Calu3 (cell line): ENCODE results near the gene GZMM. TPM values are rescaled to one million over a fixed set of nuclear protein-coding genes. Genes with fewer than 3 reads are reported as not detected.

Experiments used
- BruUV-seq: library from RNA; stranded (reverse); fragments of 400-500 nt; replicated peaks from 2 replicates; lab custom pipeline; 2021; lab: Mats Ljungman, UMichigan
- CTCF ChIA-PET: fragments of 300-600 bp; sonication (Branson Sonifier 250); formaldehyde crosslinking; loops from one replicate; lab custom pipeline; 2022; ENCODE audit warnings: antibody characterized with exemption; lab: Charles Lee
- DNase-seq: peaks from one replicate; pipeline ENCODE4 v3.0.0; 2022
- H3K27ac Mint-ChIP-seq: one replicate; pipeline ENCODE4 v1.8.0; 2022; ENCODE audit warnings: mixed read lengths; ENCODE audit not compliant: unreplicated experiment
- H3K27me3 Mint-ChIP-seq: one replicate; pipeline ENCODE4 v1.8.0; 2022; ENCODE audit warnings: mixed read lengths; ENCODE audit not compliant: unreplicated experiment
- H3K36me3 Mint-ChIP-seq: one replicate; pipeline ENCODE4 v1.8.0; 2022; ENCODE audit warnings: mild to moderate bottlenecking, moderate library complexity, mixed read lengths; ENCODE audit not compliant: insufficient read depth, unreplicated experiment
- H3K4me1 Mint-ChIP-seq: one replicate; pipeline ENCODE4 v1.8.0; 2022; ENCODE audit warnings: mild to moderate bottlenecking, low read depth, mixed read lengths; ENCODE audit not compliant: unreplicated experiment
- H3K4me3 Mint-ChIP-seq: one replicate; pipeline ENCODE4 v1.8.0; 2022; ENCODE audit warnings: mild to moderate bottlenecking, low read depth, moderate library complexity, mixed read lengths; ENCODE audit not compliant: unreplicated experiment
- H3K9me3 Mint-ChIP-seq: one replicate; pipeline ENCODE4 v1.8.0; 2022; ENCODE audit warnings: low read depth, mixed read lengths; ENCODE audit not compliant: unreplicated experiment
- intact Hi-C: fragments of 100-400 bp; cut with micrococcal nuclease; formaldehyde crosslinking; loops from one replicate; pipeline ENCODE4 v1.10.0; 2022; ENCODE audit not compliant: unreplicated experiment
- total RNA-seq: library from RNA; stranded (reverse); gene quantifications from 2 replicates; pipeline ENCODE4 v1.2.3, GENCODE V29; 2022
- TF ChIP-seq, protein P1 (sequence below): fragments of 200-600 bp; IDR thresholded peaks from one replicate; pipeline ENCODE4 v1.8.0; 2022; ENCODE audit warnings: antibody characterized with exemption; ENCODE audit not compliant: unreplicated experiment

The GZMM gene
- total RNA-seq, 1 experiment from 2014 or later, result not detected

DNA sequence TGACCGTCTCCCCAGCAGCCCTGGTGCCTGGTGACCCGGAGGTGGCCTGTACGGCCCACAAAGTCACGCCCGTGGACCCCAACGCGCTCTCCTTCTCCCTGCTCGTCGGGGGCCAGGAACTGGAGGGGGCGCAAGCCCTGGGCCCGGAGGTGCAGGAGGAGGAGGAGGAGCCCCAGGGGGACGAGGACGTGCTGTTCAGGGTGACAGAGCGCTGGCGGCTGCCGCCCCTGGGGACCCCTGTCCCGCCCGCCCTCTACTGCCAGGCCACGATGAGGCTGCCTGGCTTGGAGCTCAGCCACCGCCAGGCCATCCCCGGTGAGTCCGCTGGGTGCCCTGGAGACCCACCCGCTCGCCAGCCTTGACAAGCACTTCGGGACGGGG is 45.4 kb upstream of the GZMM start:
- intact Hi-C loops, result no loop called here
- peaks cover 3% of the 10 kb centered on the region for H3K9me3 Mint-ChIP-seq
- BruUV-seq, result no TSS peak
- TF ChIP-seq, protein P1, sequence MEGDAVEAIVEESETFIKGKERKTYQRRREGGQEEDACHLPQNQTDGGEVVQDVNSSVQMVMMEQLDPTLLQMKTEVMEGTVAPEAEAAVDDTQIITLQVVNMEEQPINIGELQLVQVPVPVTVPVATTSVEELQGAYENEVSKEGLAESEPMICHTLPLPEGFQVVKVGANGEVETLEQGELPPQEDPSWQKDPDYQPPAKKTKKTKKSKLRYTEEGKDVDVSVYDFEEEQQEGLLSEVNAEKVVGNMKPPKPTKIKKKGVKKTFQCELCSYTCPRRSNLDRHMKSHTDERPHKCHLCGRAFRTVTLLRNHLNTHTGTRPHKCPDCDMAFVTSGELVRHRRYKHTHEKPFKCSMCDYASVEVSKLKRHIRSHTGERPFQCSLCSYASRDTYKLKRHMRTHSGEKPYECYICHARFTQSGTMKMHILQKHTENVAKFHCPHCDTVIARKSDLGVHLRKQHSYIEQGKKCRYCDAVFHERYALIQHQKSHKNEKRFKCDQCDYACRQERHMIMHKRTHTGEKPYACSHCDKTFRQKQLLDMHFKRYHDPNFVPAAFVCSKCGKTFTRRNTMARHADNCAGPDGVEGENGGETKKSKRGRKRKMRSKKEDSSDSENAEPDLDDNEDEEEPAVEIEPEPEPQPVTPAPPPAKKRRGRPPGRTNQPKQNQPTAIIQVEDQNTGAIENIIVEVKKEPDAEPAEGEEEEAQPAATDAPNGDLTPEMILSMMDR, result no peak
- no peak overlapping the region for H3K27ac Mint-ChIP-seq
- CTCF ChIA-PET, result interaction anchor here (0.6 to 1.1 kb wide), 2 partner anchors 8 to 135 kb away, joined by 7 read pairs; no protein-coding TSS in a partner anchor
- H3K4me3 Mint-ChIP-seq, result peak overlapping the region; percentile 48
- H3K36me3 Mint-ChIP-seq, result peaks cover 18% of the 10 kb centered on the region
- DNase-seq, result no peak
- H3K4me1 Mint-ChIP-seq, result peaks cover 8% of the 10 kb centered on the region
- H3K27me3 Mint-ChIP-seq, result peaks cover 29% of the 10 kb centered on the region

GRCh38 chr19:498977-499623 is 44.8 kb upstream of the GZMM start:
- no TSS peak for BruUV-seq
- TF ChIP-seq, protein P1, result no peak
- Mint-ChIP-seq H3K9me3 (no peaks in the 10 kb centered on the region), H3K27ac (no peak overlapping the region), H3K36me3 (peaks cover 12% of the 10 kb centered on the region), H3K4me1 (peaks cover 8% of the 10 kb centered on the region), H3K27me3 (peaks cover 26% of the 10 kb centered on the region), H3K4me3 (no peak overlapping the region)
- CTCF ChIA-PET, result no interaction called here
- intact Hi-C loops, result no loop called here
- no peak for DNase-seq

DNA sequence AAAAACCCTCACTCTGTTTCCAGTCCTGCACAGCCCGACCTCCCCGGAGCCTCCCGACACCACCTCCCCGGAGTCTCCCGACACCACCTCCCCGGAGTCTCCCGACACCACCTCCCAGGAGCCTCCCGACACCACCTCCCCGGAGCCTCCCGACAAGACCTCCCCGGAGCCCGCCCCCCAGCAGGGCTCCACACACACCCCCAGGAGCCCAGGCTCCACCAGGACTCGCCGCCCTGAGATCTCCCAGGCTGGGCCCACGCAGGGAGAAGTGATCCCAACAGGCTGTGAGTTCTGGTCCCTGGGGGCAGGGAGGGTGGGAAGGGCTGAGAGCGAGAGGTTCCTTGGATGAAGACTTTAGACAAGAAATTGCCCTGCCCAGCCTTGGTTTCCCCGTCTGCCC is 42.2 kb upstream of the GZMM start:
- no TSS peak for BruUV-seq
- peaks cover 16% of the 10 kb centered on the region for H3K36me3 Mint-ChIP-seq
- DNase-seq, result no peak
- CTCF ChIA-PET, result no interaction called here
- H3K4me1 Mint-ChIP-seq, result peaks cover 8% of the 10 kb centered on the region
- no peaks in the 10 kb centered on the region for H3K9me3 Mint-ChIP-seq
- intact Hi-C loops, result no loop called here
- TF ChIP-seq, protein P1, result no peak
- H3K27me3 Mint-ChIP-seq, result peaks cover 26% of the 10 kb centered on the region
- H3K27ac Mint-ChIP-seq, result no peak overlapping the region
- no peak overlapping the region for H3K4me3 Mint-ChIP-seq

- Mint-ChIP-seq H3K27me3 (peaks cover 5% of the 10 kb centered on the region), H3K4me1 (no peaks in the 10 kb centered on the region), H3K9me3 (no peaks in the 10 kb centered on the region), H3K4me3 (no peak overlapping the region), H3K27ac (no peak overlapping the region), H3K36me3 (peaks cover 26% of the 10 kb centered on the region)
- intact Hi-C loops, result no loop called here
- CTCF ChIA-PET, result no interaction called here
- no peak for DNase-seq
- BruUV-seq, result no TSS peak
- TF ChIP-seq, protein P1, result no peak
Observed at GRCh38 chr19:504616-505015, 39.2 kb upstream of the GZMM start.
